Peyer's patch (tissue), 4 donors: ENCODE measurements around the gene TCHHL1. TPM values are rescaled to one million over a fixed set of nuclear protein-coding genes. Genes with fewer than 3 reads are reported as not detected.

ENCODE experiments used
- DNase-seq, 3 donors: peaks; one replicate each; pipeline ENCODE4 v3.0.0-alpha.2; 2017 to 2019
- H3K27ac ChIP-seq, 4 donors: fragments of 200-600 bp; sonication (generic); one replicate each; pipeline ENCODE4 v1.5.1; 2016 to 2019
- H3K27me3 ChIP-seq, 2 donors: fragments of 200-600 bp; sonication (generic); one replicate each; pipeline ENCODE4 v1.5.1; 2019
- H3K36me3 ChIP-seq, 3 donors: fragments of 200-600 bp; sonication (generic); one replicate each; pipeline ENCODE4 v1.5.1; 2016 to 2019
- H3K4me1 ChIP-seq, 4 donors: fragments of 200-600 bp; sonication (generic); one replicate each; pipeline ENCODE4 v1.5.1; 2016 to 2019
- H3K4me3 ChIP-seq, 4 donors: fragments of 200-600 bp; sonication (generic); 1 replicate in 3 of 4; 2 replicates in 1 of 4; pipeline ENCODE4 v1.5.1; 2016 to 2019; ENCODE audit warnings: mild to moderate bottlenecking in 1 of 4
- H3K9me3 ChIP-seq, 4 donors: fragments of 200-600 bp; sonication (generic); one replicate each; pipeline ENCODE4 v1.5.1; 2016 to 2019; ENCODE audit warnings: mild to moderate bottlenecking in 1 of 4
- POLR2A ChIP-seq, 2 donors: fragments of 450-650 bp; IDR thresholded peaks; one replicate each; pipeline ENCODE4 v1.5.1; 2017; ENCODE audit warnings: antibody characterized with exemption in 2 of 2, mild to moderate bottlenecking in 2 of 2, moderate library complexity in 2 of 2
- total RNA-seq, 4 donors: library from RNA; depleted of rRNA; stranded (reverse); fragments of >200 nt; gene quantifications; one replicate each; pipeline ENCODE4 v1.1.0, GENCODE V29; 2016
- TF ChIP-seq, protein P1 (sequence below), 6 experiments: fragments of 450-650 bp in 4 of 6; fragments of 200-600 bp in 2 of 6; sonication (generic) in 1 of 6; IDR thresholded peaks; one replicate each; pipeline ENCODE4 v1.5.1; 2017 to 2019; ENCODE audit warnings: antibody characterized with exemption in 6 of 6, mild to moderate bottlenecking in 3 of 6, moderate library complexity in 1 of 6

The TCHHL1 gene
- total RNA-seq, 4 donors from 2014 or later: not detected

DNA sequence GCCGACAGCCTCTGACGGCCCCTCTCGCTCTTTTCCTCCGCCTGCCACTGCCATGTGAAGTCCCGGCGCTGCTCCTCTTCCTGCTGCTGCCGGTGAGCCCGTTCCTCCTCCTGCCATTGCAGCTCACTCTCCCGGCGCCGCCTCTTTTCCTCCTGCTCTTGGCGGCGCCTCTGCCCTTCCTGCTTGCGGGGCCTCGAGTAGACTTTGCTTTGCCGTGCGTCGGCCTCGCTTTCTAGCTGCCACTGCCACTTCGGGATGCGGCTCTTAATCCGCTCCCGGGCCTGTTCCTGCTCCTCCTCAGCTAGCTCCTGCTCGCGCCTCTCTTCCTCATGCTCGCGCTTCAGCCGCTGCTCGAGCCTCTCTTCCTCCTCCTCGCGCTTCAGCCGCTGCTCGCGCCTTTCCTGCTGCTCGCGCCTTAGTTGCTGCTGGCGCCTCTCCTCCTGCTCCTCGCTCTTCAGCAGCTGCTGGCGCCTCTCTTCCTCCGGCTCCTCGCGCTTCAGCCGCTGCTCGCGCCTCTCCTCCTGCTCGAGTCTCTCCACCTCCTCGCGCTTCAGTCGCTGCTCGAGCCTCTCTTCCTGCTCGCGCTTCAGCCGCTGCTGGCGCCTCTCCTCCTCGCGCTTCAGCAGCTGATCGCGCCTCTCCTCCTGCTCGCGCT is 22.1 kb upstream of the TCHHL1 start:
- TF ChIP-seq, protein P1, sequence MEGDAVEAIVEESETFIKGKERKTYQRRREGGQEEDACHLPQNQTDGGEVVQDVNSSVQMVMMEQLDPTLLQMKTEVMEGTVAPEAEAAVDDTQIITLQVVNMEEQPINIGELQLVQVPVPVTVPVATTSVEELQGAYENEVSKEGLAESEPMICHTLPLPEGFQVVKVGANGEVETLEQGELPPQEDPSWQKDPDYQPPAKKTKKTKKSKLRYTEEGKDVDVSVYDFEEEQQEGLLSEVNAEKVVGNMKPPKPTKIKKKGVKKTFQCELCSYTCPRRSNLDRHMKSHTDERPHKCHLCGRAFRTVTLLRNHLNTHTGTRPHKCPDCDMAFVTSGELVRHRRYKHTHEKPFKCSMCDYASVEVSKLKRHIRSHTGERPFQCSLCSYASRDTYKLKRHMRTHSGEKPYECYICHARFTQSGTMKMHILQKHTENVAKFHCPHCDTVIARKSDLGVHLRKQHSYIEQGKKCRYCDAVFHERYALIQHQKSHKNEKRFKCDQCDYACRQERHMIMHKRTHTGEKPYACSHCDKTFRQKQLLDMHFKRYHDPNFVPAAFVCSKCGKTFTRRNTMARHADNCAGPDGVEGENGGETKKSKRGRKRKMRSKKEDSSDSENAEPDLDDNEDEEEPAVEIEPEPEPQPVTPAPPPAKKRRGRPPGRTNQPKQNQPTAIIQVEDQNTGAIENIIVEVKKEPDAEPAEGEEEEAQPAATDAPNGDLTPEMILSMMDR (IDR thresholded peaks at IDR 0.05): no peak
- no peak for TF ChIP-seq POLR2A (IDR thresholded peaks at IDR 0.05)
- Histone ChIP-seq H3K36me3 (no peaks in the 10 kb centered on the region), H3K4me3 (peak overlapping the region; percentile 8 to 50 (median 36)), H3K27me3 (peaks cover 0 to 54% of the 10 kb centered on the region in 2 donors), H3K9me3 (peaks cover 0 to 5% (median 0%) of the 10 kb centered on the region in 4 donors), H3K27ac (no peak overlapping the region), H3K4me1 (peaks cover 4 to 48% (median 7%) of the 10 kb centered on the region in 4 donors)
- no peak for DNase-seq

DNA sequence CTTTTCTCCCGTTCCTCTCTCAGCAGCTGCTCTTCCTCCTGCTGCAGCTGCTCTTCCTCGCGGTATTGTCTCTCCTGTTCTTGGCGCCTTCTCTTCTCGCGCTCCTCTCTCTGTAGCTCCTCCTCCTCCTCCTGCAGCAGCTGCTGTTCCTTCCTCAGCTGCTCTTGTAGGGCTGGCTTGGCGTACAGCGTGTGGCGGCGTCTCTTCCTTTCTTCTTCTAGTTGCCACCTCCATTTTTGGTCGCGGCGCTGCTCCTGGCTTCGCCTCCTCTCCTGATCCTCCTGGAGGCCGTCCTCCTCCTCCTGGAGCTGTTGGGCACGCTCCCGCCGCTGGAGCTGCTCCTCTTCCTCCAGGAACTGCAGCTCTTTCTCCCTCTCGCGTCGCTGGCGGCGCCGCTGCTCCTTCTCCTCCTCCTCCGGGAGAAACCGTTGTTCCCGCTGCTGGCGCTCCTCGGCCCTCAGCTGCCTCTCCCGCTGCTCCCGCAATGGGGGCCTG is 21.5 kb upstream of the TCHHL1 start:
- Histone ChIP-seq H3K27ac (no peak overlapping the region), H3K4me1 (peaks cover 4 to 48% (median 7%) of the 10 kb centered on the region in 4 donors), H3K9me3 (peaks cover 0 to 5% (median 0%) of the 10 kb centered on the region in 4 donors), H3K36me3 (no peaks in the 10 kb centered on the region), H3K27me3 (peaks cover 0 to 54% of the 10 kb centered on the region in 2 donors), H3K4me3 (peak overlapping the region; percentile 8 to 50 (median 36))
- TF ChIP-seq POLR2A (IDR thresholded peaks at IDR 0.05): no peak
- TF ChIP-seq, protein P1 (IDR thresholded peaks at IDR 0.05): no peak
- DNase-seq: no peak

DNA sequence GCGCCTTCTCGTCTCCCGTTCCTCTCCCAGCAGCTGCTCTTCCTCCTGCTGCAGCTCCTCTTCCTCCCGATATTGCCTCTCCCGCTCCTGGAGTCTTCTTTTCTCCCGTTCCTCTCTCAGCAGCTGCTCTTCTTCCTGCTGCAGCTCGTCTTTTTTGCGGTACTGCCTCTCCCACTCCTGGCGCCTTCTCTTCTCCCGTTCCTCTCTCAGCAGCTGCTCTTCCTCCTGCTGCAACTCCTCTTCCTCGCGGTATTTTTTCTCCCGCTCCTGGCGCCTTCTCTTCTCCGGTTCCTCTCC is 21.1 kb upstream of the TCHHL1 start:
- H3K27me3 ChIP-seq: peaks cover 0 to 54% of the 10 kb centered on the region in 2 donors
- peaks cover 4 to 48% (median 7%) of the 10 kb centered on the region in 4 donors for H3K4me1 ChIP-seq
- no peak for DNase-seq
- no peaks in the 10 kb centered on the region for H3K36me3 ChIP-seq
- TF ChIP-seq POLR2A (IDR thresholded peaks at IDR 0.05): no peak
- TF ChIP-seq, protein P1 (IDR thresholded peaks at IDR 0.05): no peak
- H3K4me3 ChIP-seq: peak overlapping the region in 2 of 4 donors; percentile 42 to 50
- peaks cover 0 to 5% (median 0%) of the 10 kb centered on the region in 4 donors for H3K9me3 ChIP-seq
- no peak overlapping the region for H3K27ac ChIP-seq

DNA sequence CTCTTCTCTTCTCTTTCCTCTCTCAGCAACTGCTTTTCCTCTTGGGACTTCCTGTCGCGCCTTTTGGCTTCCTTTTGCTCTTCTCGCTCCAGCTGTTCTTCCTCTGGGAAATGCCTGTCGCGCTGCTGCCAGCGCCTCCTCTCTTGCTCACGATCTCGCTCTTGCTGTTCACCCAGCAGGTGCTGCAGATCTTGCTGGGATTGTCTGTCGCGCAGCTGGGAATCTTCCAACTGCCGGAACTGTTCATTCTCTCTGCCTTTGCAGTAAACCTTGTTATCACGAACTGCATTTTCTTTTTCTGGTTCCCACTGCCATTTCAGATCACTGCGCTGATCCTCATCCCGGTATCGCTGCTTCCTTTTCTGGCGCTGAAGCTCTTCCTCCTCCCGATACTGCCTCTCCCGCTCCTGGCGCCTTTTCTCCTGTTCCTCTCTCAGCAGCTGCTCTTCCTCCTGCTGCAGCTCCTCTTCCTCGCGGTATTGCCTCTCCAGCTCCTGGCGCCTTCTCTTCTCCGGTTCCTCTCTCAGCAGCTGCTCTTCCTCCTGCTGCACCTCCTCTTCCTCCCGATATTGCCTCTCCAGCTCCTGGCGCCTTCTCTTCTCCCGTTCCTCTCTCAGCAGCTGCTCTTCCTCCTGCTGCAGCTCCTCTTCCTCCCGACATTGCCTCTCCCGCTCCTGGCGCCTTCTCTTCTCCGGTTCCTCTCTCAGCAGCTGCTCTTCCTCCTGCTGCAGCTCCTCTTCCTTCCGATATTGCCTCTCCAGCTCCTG is 20.6 kb upstream of the TCHHL1 start:
- TF ChIP-seq POLR2A (IDR thresholded peaks at IDR 0.05): no peak
- TF ChIP-seq, protein P1 (IDR thresholded peaks at IDR 0.05): no peak
- peak overlapping the region in 1 of 4 donors; percentile 50 for H3K4me3 ChIP-seq
- peaks cover 0 to 54% of the 10 kb centered on the region in 2 donors for H3K27me3 ChIP-seq
- H3K27ac ChIP-seq: no peak overlapping the region
- DNase-seq: no peak
- H3K9me3 ChIP-seq: peaks cover 0 to 5% (median 0%) of the 10 kb centered on the region in 4 donors
- H3K36me3 ChIP-seq: no peaks in the 10 kb centered on the region
- H3K4me1 ChIP-seq: peaks cover 4 to 48% (median 7%) of the 10 kb centered on the region in 4 donors

DNA sequence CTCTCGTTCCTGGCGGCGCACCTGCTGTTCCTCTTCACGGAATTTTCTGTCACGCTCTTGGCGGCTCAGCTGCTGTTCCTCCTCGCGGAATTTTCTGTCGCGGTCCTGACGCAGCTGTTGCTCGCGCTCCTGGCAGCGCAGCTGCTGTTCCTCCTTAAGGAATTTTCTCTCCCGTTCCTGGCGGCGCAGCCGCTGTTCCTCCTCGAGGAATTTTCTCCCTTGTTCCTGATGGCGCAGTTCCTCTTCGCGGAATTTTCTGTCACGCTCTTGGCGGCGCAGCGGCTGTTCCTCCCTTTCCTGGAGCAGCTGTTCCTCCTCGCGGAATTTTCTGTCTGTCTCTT is 20.0 kb upstream of the TCHHL1 start:
- peaks cover 4 to 48% (median 7%) of the 10 kb centered on the region in 4 donors for H3K4me1 ChIP-seq

More for the DNA sequence above, 20.0 kb upstream of the TCHHL1 start:
- no peak overlapping the region for H3K27ac ChIP-seq
- H3K4me3 ChIP-seq: peak overlapping the region in 1 of 4 donors; percentile 28
- no peak for TF ChIP-seq POLR2A (IDR thresholded peaks at IDR 0.05)
- TF ChIP-seq, protein P1 (IDR thresholded peaks at IDR 0.05): no peak
- peaks cover 0 to 54% of the 10 kb centered on the region in 2 donors for H3K27me3 ChIP-seq
- no peak for DNase-seq
- H3K9me3 ChIP-seq: peaks cover 0 to 5% (median 0%) of the 10 kb centered on the region in 4 donors
- no peaks in the 10 kb centered on the region for H3K36me3 ChIP-seq
